SK-N-SH treated with all-trans-retinoic acid at 6 μM for 48 hours (cell line): ENCODE data around the gene ARMH3.

ENCODE experiments used
- ATAC-seq: fragments of 200-7000 bp; cut with Tn5 transposase; 3 replicates; pipeline ENCODE4 v1.9.1; 2020; ENCODE audit warnings: mild to moderate bottlenecking, moderate library complexity
- ARNTL ChIP-seq: fragments of 450-650 bp; formaldehyde crosslinking; IDR thresholded peaks from 2 replicates; pipeline ENCODE4 v1.5.0; 2020; ENCODE audit warnings: low read depth, mild to moderate bottlenecking, moderate library complexity, borderline replicate concordance
- BACH2 ChIP-seq: fragments of 250-450 bp; sonication (Bioruptor Pico); IDR thresholded peaks from 2 replicates; pipeline ENCODE4 v1.9.0; 2021; ENCODE audit warnings: mild to moderate bottlenecking, borderline replicate concordance
- CSDC2 ChIP-seq: fragments of 250-450 bp; sonication (Bioruptor Pico); IDR thresholded peaks from 2 replicates; pipeline ENCODE4 v1.5.0; 2020; ENCODE audit warnings: mild to moderate bottlenecking, moderate library complexity
- ESRRG ChIP-seq: fragments of 250-450 bp; sonication (Bioruptor Pico); IDR thresholded peaks from 2 replicates; pipeline ENCODE4 v1.6.1; 2021; ENCODE audit warnings: mild to moderate bottlenecking
- GLIS3 ChIP-seq: fragments of 250-450 bp; sonication (Bioruptor Pico); IDR thresholded peaks from 2 replicates; pipeline ENCODE4 v1.5.0; 2020; ENCODE audit warnings: mild to moderate bottlenecking, moderate library complexity
- ISL1 ChIP-seq: fragments of 250-450 bp; sonication (Bioruptor Pico); IDR thresholded peaks from 2 replicates; pipeline ENCODE4 v2.1.2; 2022; ENCODE audit warnings: mild to moderate bottlenecking, moderate library complexity
- OSR1 ChIP-seq: fragments of 250-450 bp; sonication (Bioruptor Pico); IDR thresholded peaks from 2 replicates; pipeline ENCODE4 v1.8.0; 2022; ENCODE audit warnings: moderate library complexity, mild to moderate bottlenecking, inconsistent platforms
- PATZ1 ChIP-seq: fragments of 250-450 bp; sonication (Bioruptor Pico); IDR thresholded peaks from 2 replicates; pipeline ENCODE4 v1.8.0; 2020; ENCODE audit warnings: mild to moderate bottlenecking, moderate library complexity, borderline replicate concordance
- POU6F1 ChIP-seq: fragments of 250-450 bp; sonication (Bioruptor Pico); IDR thresholded peaks from 2 replicates; pipeline ENCODE4 v1.8.0; 2021; ENCODE audit warnings: low read depth, mild to moderate bottlenecking, moderate library complexity, borderline replicate concordance
- PPARA ChIP-seq: fragments of 250-450 bp; sonication (Bioruptor Pico); IDR thresholded peaks from 2 replicates; pipeline ENCODE4 v1.5.0; 2020; ENCODE audit warnings: mild to moderate bottlenecking, borderline replicate concordance
- RARB ChIP-seq: fragments of 250-450 bp; sonication (Bioruptor Pico); IDR thresholded peaks from 2 replicates; pipeline ENCODE4 v1.8.0; 2021; ENCODE audit warnings: mild to moderate bottlenecking, moderate library complexity
- SNAI2 ChIP-seq: fragments of 250-450 bp; sonication (Bioruptor Pico); IDR thresholded peaks from 2 replicates; pipeline ENCODE4 v1.5.0; 2020; ENCODE audit warnings: mild to moderate bottlenecking, moderate library complexity
- TCF4 ChIP-seq: fragments of 250-450 bp; sonication (Bioruptor Pico); IDR thresholded peaks from 2 replicates; pipeline ENCODE4 v1.8.0; 2021; ENCODE audit warnings: mild to moderate bottlenecking, moderate library complexity, borderline replicate concordance
- TOX ChIP-seq: fragments of 250-450 bp; sonication (Bioruptor Pico); IDR thresholded peaks from 2 replicates; pipeline ENCODE4 v1.8.0; 2021; ENCODE audit warnings: mild to moderate bottlenecking, moderate library complexity, borderline replicate concordance
- ZC3H10 ChIP-seq: fragments of 250-450 bp; sonication (Bioruptor Pico); IDR thresholded peaks from 2 replicates; pipeline ENCODE4 v1.5.1; 2021; ENCODE audit warnings: mild to moderate bottlenecking, moderate library complexity
- ZFP3 ChIP-seq: fragments of 250-450 bp; sonication (Bioruptor Pico); IDR thresholded peaks from 2 replicates; pipeline ENCODE4 v1.5.0; 2020; ENCODE audit warnings: mild to moderate bottlenecking, moderate library complexity
- ZFP30 ChIP-seq: fragments of 450-650 bp; formaldehyde crosslinking; IDR thresholded peaks from 2 replicates; pipeline ENCODE4 v1.5.0; 2022; ENCODE audit warnings: mild to moderate bottlenecking, moderate library complexity
- ZNF70 ChIP-seq: fragments of 450-650 bp; formaldehyde crosslinking; IDR thresholded peaks from 2 replicates; pipeline ENCODE4 v1.5.0; 2020; ENCODE audit warnings: mild to moderate bottlenecking, moderate library complexity
- ZNF8 ChIP-seq: fragments of 450-650 bp; formaldehyde crosslinking; IDR thresholded peaks from 2 replicates; pipeline ENCODE4 v1.5.0; 2020; ENCODE audit warnings: mild to moderate bottlenecking, moderate library complexity
- TF ChIP-seq, protein P1 (sequence below): fragments of 250-450 bp; sonication (Bioruptor Pico); IDR thresholded peaks from 2 replicates; pipeline ENCODE4 v1.5.1; 2021; ENCODE audit warnings: mild to moderate bottlenecking, moderate library complexity
- TF ChIP-seq, protein P2 (sequence below): fragments of 250-450 bp; sonication (Bioruptor Pico); IDR thresholded peaks from 2 replicates; pipeline ENCODE4 v1.5.1; 2020; ENCODE audit warnings: low read depth, mild to moderate bottlenecking, moderate library complexity
- TF ChIP-seq, protein P3 (sequence below): fragments of 250-450 bp; sonication (Bioruptor Pico); IDR thresholded peaks from 2 replicates; pipeline ENCODE4 v1.5.0; 2020; ENCODE audit warnings: mild to moderate bottlenecking, moderate library complexity

Gene ARMH3

GRCh38 chr10:101939729-101940128 is 116.2 kb downstream of the ARMH3 start (continued):
- no peak for TF ChIP-seq ESRRG
- TF ChIP-seq TCF4 (CRISPR knock-in tag) = no peak
- TF ChIP-seq BACH2 (CRISPR knock-in tag) = no peak
- no peak for TF ChIP-seq GLIS3
- no peak for TF ChIP-seq PPARA
- TF ChIP-seq ISL1 (CRISPR knock-in tag) = no peak

GRCh38 chr10:101939008-101939648 is 116.8 kb downstream of the ARMH3 start:
- peak; percentile 50 for ATAC-seq
- TF ChIP-seq ARNTL (CRISPR knock-in tag) (no peak), ISL1 (CRISPR knock-in tag) (no peak), BACH2 (CRISPR knock-in tag) (no peak), GLIS3 (no peak), CSDC2 (CRISPR knock-in tag) (no peak), ZFP30 (CRISPR knock-in tag) (no peak), PPARA (no peak), PATZ1 (no peak), ZNF70 (CRISPR knock-in tag) (no peak), TCF4 (CRISPR knock-in tag) (no peak), TOX (CRISPR knock-in tag) (no peak)

- no peak for TF ChIP-seq OSR1 (CRISPR knock-in tag)
- no peak for TF ChIP-seq RARB (CRISPR knock-in tag)
- TF ChIP-seq, protein P1, sequence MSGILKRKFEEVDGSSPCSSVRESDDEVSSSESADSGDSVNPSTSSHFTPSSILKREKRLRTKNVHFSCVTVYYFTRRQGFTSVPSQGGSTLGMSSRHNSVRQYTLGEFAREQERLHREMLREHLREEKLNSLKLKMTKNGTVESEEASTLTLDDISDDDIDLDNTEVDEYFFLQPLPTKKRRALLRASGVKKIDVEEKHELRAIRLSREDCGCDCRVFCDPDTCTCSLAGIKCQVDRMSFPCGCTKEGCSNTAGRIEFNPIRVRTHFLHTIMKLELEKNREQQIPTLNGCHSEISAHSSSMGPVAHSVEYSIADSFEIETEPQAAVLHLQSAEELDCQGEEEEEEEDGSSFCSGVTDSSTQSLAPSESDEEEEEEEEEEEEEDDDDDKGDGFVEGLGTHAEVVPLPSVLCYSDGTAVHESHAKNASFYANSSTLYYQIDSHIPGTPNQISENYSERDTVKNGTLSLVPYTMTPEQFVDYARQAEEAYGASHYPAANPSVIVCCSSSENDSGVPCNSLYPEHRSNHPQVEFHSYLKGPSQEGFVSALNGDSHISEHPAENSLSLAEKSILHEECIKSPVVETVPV = no peak
- peak; percentile 80; the same call in 1 of the 2 replicates for TF ChIP-seq SNAI2
- TF ChIP-seq, protein P2, sequence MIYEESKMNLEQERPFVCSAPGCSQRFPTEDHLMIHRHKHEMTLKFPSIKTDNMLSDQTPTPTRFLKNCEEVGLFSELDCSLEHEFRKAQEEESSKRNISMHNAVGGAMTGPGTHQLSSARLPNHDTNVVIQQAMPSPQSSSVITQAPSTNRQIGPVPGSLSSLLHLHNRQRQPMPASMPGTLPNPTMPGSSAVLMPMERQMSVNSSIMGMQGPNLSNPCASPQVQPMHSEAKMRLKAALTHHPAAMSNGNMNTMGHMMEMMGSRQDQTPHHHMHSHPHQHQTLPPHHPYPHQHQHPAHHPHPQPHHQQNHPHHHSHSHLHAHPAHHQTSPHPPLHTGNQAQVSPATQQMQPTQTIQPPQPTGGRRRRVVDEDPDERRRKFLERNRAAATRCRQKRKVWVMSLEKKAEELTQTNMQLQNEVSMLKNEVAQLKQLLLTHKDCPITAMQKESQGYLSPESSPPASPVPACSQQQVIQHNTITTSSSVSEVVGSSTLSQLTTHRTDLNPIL (CRISPR knock-in tag) = 0 out of 2 replicates have a peak, but pooled peaks have one; percentile 19
- no peak for TF ChIP-seq POU6F1 (CRISPR knock-in tag)
- TF ChIP-seq, protein P3, sequence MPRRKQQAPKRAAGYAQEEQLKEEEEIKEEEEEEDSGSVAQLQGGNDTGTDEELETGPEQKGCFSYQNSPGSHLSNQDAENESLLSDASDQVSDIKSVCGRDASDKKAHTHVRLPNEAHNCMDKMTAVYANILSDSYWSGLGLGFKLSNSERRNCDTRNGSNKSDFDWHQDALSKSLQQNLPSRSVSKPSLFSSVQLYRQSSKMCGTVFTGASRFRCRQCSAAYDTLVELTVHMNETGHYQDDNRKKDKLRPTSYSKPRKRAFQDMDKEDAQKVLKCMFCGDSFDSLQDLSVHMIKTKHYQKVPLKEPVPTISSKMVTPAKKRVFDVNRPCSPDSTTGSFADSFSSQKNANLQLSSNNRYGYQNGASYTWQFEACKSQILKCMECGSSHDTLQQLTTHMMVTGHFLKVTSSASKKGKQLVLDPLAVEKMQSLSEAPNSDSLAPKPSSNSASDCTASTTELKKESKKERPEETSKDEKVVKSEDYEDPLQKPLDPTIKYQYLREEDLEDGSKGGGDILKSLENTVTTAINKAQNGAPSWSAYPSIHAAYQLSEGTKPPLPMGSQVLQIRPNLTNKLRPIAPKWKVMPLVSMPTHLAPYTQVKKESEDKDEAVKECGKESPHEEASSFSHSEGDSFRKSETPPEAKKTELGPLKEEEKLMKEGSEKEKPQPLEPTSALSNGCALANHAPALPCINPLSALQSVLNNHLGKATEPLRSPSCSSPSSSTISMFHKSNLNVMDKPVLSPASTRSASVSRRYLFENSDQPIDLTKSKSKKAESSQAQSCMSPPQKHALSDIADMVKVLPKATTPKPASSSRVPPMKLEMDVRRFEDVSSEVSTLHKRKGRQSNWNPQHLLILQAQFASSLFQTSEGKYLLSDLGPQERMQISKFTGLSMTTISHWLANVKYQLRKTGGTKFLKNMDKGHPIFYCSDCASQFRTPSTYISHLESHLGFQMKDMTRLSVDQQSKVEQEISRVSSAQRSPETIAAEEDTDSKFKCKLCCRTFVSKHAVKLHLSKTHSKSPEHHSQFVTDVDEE (CRISPR knock-in tag) = no peak
- no peak for TF ChIP-seq BACH2 (CRISPR knock-in tag)
- no peak for TF ChIP-seq TOX (CRISPR knock-in tag)
- TF ChIP-seq PATZ1 = no peak
- TF ChIP-seq ISL1 (CRISPR knock-in tag) = peak; percentile 60
- TF ChIP-seq ARNTL (CRISPR knock-in tag) = no peak
- no peak for TF ChIP-seq ZC3H10 (CRISPR knock-in tag)
- 0 out of 2 replicates have a peak, but pooled peaks have one; percentile 43 for TF ChIP-seq ZFP3 (CRISPR knock-in tag)
- no peak for TF ChIP-seq GLIS3
- TF ChIP-seq ZNF70 (CRISPR knock-in tag) = no peak
- no peak for TF ChIP-seq CSDC2 (CRISPR knock-in tag)
- no peak for TF ChIP-seq ZNF8 (CRISPR knock-in tag)
- no peak for TF ChIP-seq PPARA
- no peak for TF ChIP-seq TCF4 (CRISPR knock-in tag)
- TF ChIP-seq ESRRG = no peak
- peak; percentile 89 for ATAC-seq
Observed at GRCh38 chr10:101938305-101939007, 117.5 kb downstream of the ARMH3 start.
